Activated naive CD8-positive, alpha-beta T cell (primary cell): ENCODE data around the gene TMEM38B.

ENCODE experiments used
- H3K27ac Mint-ChIP-seq: one replicate; pipeline ENCODE4 v1.8.0; 2021; ENCODE audit warnings: mixed read lengths
- H3K27me3 Mint-ChIP-seq: one replicate; pipeline ENCODE4 v1.8.0; 2021; ENCODE audit warnings: mixed read lengths
- H3K36me3 Mint-ChIP-seq: one replicate; pipeline ENCODE4 v1.8.0; 2021; ENCODE audit warnings: mixed read lengths
- H3K4me1 Mint-ChIP-seq: one replicate; pipeline ENCODE4 v1.8.0; 2021; ENCODE audit warnings: low read depth, mixed read lengths
- H3K4me3 Mint-ChIP-seq: one replicate; pipeline ENCODE4 v1.8.0; 2021; ENCODE audit warnings: mild to moderate bottlenecking, mixed read lengths
- H3K9me3 Mint-ChIP-seq: one replicate; pipeline ENCODE4 v1.8.0; 2021; ENCODE audit warnings: low read depth, mixed read lengths

The TMEM38B gene

DNA sequence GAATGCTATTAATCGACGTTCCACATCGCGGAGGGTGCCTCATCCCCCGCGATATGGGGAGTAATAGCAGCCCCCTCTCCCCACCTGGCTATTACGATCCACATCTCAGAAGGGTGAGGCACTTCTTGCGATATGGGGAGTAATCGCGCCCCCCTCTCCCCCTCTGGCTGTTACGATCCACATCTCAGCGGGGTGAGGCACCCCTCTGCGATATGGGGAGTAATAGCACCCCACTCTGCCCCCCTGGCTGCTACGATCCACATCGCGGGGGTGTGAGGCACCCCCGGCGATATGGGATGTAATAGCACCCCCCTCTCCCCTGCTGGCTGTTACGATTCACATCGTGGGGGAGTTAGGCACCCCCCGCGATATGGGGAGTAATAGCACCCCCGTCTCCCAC is 128.5 kb downstream of the TMEM38B start:
- Mint-ChIP-seq H3K36me3 (peaks cover 11% of the 10 kb centered on the region), H3K9me3 (peaks cover 24% of the 10 kb centered on the region), H3K4me1 (no peaks in the 10 kb centered on the region), H3K27ac (no peak overlapping the region), H3K4me3 (no peak overlapping the region), H3K27me3 (no peaks in the 10 kb centered on the region)
